Left kidney (tissue), 8 donors: ENCODE results near the gene POLR2C. TPM values are rescaled to one million over a fixed set of nuclear protein-coding genes. Genes with fewer than 3 reads are reported as not detected.
A peak's percentile ranks its signal among the peaks of the same experiment; 100 is the strongest.
"Not testable (repeated sequence)": the region's sequence is repeated elsewhere in the genome, so short reads cannot be mapped to it uniquely, and the experiment has no call there.

Experiments used
- DNase-seq: peaks from one replicate; pipeline ENCODE4 v3.0.0-alpha.2; 2013
- long read RNA-seq, 8 donors: transcript quantifications; one replicate each; lab custom pipeline, GENCODE V29; 2026
- polyA plus RNA-seq: library from polyadenylated mRNA; unstranded; fragments of 120-200 nt; gene quantifications from one replicate; pipeline ENCODE4 v1.2.1, GENCODE V29; 2013; ENCODE audit not compliant: insufficient read length

Gene POLR2C
- polyA plus RNA-seq: 84.3 TPM
- long read RNA-seq, donor 1, transcript POLR2C-201 (9 exons, 2,057 nt): major isoform, 39 of 41 reads
- long read RNA-seq, donor 1, partial matches to known transcripts: 0 of 41 reads
- long read RNA-seq, donor 1, other reads (novel, unspliced or antisense): 0 of 41 reads
- long read RNA-seq, donor 2, transcript POLR2C-201 (9 exons, 2,057 nt): major isoform, 42 of 50 reads
- long read RNA-seq, donor 2, partial matches to known transcripts: 0 of 50 reads
- long read RNA-seq, donor 2, other reads (novel, unspliced or antisense): 0 of 50 reads
- long read RNA-seq, donor 3, transcript POLR2C-201 (9 exons, 2,057 nt): major isoform, 30 of 32 reads
- long read RNA-seq, donor 3, partial matches to known transcripts: 0 of 32 reads
- long read RNA-seq, donor 3, other reads (novel, unspliced or antisense): 0 of 32 reads
- long read RNA-seq, donor 4, partial matches to known transcripts: 6 of 7 reads
- long read RNA-seq, donor 4, other reads (novel, unspliced or antisense): 0 of 7 reads
- long read RNA-seq, donor 5, transcript POLR2C-201 (9 exons, 2,057 nt): major isoform, 59 of 79 reads
- long read RNA-seq, donor 5, partial matches to known transcripts: 10 of 79 reads
- long read RNA-seq, donor 5, other reads (novel, unspliced or antisense): 6 of 79 reads
- long read RNA-seq, donor 6, transcript POLR2C-201 (9 exons, 2,057 nt): major isoform, 60 of 66 reads
- long read RNA-seq, donor 6, partial matches to known transcripts: 0 of 66 reads
- long read RNA-seq, donor 6, other reads (novel, unspliced or antisense): 0 of 66 reads
- long read RNA-seq, donor 7, transcript POLR2C-201 (9 exons, 2,057 nt): major isoform, 62 of 83 reads
- long read RNA-seq, donor 7, partial matches to known transcripts: 0 of 83 reads
- long read RNA-seq, donor 7, other reads (novel, unspliced or antisense): 18 of 83 reads
- long read RNA-seq, donor 8, transcript POLR2C-201 (9 exons, 2,057 nt): major isoform, 14 of 14 reads
- long read RNA-seq, donor 8, partial matches to known transcripts: 0 of 14 reads
- long read RNA-seq, donor 8, other reads (novel, unspliced or antisense): 0 of 14 reads

- peak; percentile 87 for DNase-seq
Observed at GRCh38 chr16:57462209-57462977, at the start of gene POLR2C. Gene POLR2C, plus strand, starts transcription at chr16:57462679. Its CDS starts 46 bp downstream, at chr16:57462725.

- DNase-seq: no peak
Observed at GRCh38 chr16:57413301-57413730, 49.2 kb upstream of the POLR2C start.

- DNase-seq: no peak
Observed at GRCh38 chr16:57413733-57414132, 48.7 kb upstream of the POLR2C start.

- no peak for DNase-seq
Observed at GRCh38 chr16:57416084-57416483, 46.4 kb upstream of the POLR2C start.

GRCh38 chr16:57419506-57419905 lies 43.0 kb upstream of the POLR2C start:
- DNase-seq: no peak

GRCh38 chr16:57422026-57422944 lies 40.2 kb upstream of the POLR2C start:
- DNase-seq: peak; percentile 75

GRCh38 chr16:57423152-57423551 lies 39.3 kb upstream of the POLR2C start:
- no peak for DNase-seq

- DNase-seq: no peak
Observed at GRCh38 chr16:57424583-57424982, 37.9 kb upstream of the POLR2C start.

GRCh38 chr16:57426356-57426755 lies 36.1 kb upstream of the POLR2C start:
- DNase-seq: no peak

- no peak for DNase-seq
Observed at GRCh38 chr16:57427307-57427706, 35.2 kb upstream of the POLR2C start.

- no peak for DNase-seq
Observed at GRCh38 chr16:57427824-57428223, 34.7 kb upstream of the POLR2C start.

GRCh38 chr16:57430955-57431354 lies 31.5 kb upstream of the POLR2C start:
- DNase-seq: no peak

- no peak for DNase-seq
Observed at GRCh38 chr16:57432505-57432904, 30.0 kb upstream of the POLR2C start.

- no peak for DNase-seq
Observed at GRCh38 chr16:57432989-57433388, 29.5 kb upstream of the POLR2C start.

GRCh38 chr16:57434003-57434402 lies 28.5 kb upstream of the POLR2C start:
- no peak for DNase-seq

GRCh38 chr16:57435838-57436237 lies 26.6 kb upstream of the POLR2C start:
- DNase-seq: no peak

- not testable (repeated sequence) for DNase-seq
Observed at GRCh38 chr16:57439947-57440346, 22.5 kb upstream of the POLR2C start.

- DNase-seq: not testable (repeated sequence)
Observed at GRCh38 chr16:57440551-57440950, 21.9 kb upstream of the POLR2C start.

- DNase-seq: no peak
Observed at GRCh38 chr16:57444711-57445110, 17.8 kb upstream of the POLR2C start.

- DNase-seq: no peak
Observed at GRCh38 chr16:57445510-57445909, 17.0 kb upstream of the POLR2C start.
